GM12872 (cell line): ENCODE data around the gene GPR15LG.

ENCODE experiments used
- TF ChIP-seq, protein P1 (sequence below): IDR thresholded peaks from 3 replicates; pipeline ENCODE4 v1.5.1; 2011; ENCODE audit warnings: low read depth, mild to moderate bottlenecking, low read length, moderate library complexity; ENCODE audit not compliant: insufficient read depth

Gene GPR15LG

DNA sequence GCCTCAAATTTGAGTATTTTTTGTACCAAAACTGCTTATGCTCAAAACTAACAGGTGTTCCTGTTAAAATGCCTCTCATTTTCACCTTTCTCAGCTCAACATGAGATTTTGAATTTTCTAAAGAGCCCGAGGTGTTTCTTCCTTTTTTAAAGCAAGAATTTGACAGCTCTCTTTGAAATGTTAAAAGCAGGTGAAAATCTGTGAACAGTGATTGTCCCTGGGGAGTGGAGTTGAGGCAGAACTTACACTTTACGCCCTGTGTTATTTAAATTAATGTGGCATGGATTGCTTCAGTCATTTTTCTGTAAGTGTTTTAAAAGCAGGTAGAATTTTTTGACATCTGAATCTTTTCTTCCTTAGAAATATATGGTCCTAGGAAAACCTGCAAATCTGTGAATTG is 9.2 kb upstream of the GPR15LG start:
- TF ChIP-seq, protein P1, sequence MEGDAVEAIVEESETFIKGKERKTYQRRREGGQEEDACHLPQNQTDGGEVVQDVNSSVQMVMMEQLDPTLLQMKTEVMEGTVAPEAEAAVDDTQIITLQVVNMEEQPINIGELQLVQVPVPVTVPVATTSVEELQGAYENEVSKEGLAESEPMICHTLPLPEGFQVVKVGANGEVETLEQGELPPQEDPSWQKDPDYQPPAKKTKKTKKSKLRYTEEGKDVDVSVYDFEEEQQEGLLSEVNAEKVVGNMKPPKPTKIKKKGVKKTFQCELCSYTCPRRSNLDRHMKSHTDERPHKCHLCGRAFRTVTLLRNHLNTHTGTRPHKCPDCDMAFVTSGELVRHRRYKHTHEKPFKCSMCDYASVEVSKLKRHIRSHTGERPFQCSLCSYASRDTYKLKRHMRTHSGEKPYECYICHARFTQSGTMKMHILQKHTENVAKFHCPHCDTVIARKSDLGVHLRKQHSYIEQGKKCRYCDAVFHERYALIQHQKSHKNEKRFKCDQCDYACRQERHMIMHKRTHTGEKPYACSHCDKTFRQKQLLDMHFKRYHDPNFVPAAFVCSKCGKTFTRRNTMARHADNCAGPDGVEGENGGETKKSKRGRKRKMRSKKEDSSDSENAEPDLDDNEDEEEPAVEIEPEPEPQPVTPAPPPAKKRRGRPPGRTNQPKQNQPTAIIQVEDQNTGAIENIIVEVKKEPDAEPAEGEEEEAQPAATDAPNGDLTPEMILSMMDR, result no peak

GRCh38 chr10:84166620-84167288 is 6.8 kb upstream of the GPR15LG start:
- TF ChIP-seq, protein P1, result no peak

GRCh38 chr10:84172467-84173356 is 889 bp upstream of the GPR15LG start:
- TF ChIP-seq, protein P1, result no peak

DNA sequence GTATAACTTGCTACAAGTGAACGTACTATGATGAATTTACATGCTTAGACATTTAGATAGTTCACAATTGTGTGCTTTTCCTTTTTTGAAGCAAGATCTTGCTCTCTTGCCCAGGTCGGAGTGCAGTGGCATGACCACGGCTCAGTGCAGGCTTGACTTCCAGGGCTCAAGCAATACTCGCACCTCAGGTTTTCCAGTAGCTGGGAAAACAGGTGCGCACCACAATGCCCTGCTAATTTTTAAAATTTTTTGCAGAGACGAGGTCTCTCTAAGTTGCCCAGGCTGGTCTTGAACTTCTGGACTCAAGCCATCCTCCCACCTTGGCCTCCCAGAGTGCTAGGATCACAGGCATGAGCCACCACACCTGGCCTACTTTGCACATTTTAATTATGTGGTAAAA is 1.8 kb downstream of the GPR15LG start:
- TF ChIP-seq, protein P1, result no peak

DNA sequence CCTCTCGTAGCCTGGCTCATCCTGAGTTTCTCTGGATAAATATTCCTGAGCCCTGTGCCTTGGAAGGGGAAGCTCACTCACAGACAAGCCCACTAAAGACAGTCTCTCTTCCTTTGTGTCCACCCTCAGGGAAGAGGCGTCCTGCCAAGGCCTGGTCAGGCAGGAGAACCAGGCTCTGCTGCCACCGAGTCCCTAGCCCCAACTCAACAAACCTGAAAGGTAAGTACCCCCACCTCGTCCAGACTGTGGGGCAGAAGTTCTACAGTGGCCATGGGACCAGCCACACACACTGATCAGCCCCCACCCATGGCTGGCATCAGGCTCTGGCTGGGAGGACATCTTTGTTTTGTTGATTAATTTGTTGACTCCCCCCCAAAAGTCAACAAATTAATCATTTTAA is 2.8 kb downstream of the GPR15LG start:
- TF ChIP-seq, protein P1, result no peak

DNA sequence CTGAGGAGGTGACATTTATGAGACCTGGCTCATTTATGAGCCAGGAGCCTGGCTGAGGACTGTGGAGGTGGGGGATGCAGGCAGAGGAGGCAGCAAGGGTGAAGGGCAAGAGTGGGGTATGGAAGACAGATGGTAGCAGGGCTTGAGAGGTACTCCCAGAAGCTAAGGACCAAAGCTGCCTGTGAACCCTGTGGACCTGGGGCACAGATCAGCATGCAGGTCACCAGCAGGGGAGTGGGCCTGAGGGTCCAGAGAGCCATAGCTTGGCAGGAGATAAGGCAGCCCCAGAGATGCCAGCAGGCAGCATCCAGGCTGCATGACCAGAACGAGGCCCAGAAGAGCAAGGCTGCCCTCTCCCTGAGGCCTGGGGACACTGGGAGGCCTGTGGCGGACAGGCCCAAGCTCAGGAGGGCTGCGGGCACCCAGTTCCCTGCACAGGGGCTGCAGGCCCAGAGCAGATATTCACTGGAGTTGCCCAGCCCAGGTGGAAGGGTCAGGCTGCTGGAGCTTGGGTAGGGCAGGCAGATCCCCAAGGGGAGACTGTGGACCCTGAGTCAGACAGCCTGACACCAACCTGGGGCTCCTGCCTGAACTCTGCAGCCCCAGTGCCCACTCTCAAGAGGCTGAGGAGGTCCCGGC is 3.4 kb downstream of the GPR15LG start:
- TF ChIP-seq, protein P1, result no peak

GRCh38 chr10:84177541-84178141 is 4.0 kb downstream of the GPR15LG start:
- TF ChIP-seq, protein P1, result no peak
